ENCODE data around the gene PARP14.

GRCh38 chr3:122700193-122700592, 19.6 kb downstream of the PARP14 start:
- TF ChIP-seq SIN3A (IDR thresholded peaks at IDR 0.05; ENCODE audit: borderline replicate concordance, insufficient read depth, low read depth, low read length) (no peak), CTCF (IDR thresholded peaks at IDR 0.05) (no peak)

Data from Panc1 (cell line).